Right renal cortex interstitium (tissue), 3 donors: Measurements from ENCODE around the gene ITGBL1. TPM values are rescaled to one million over a fixed set of nuclear protein-coding genes. Genes with fewer than 3 reads are reported as not detected.
"Not testable (repeated sequence)": the region's sequence is repeated elsewhere in the genome, so short reads cannot be mapped to it uniquely, and the experiment has no call there.

Experiments used
- DNase-seq, 3 donors: peaks; one replicate each; pipeline ENCODE4 v3.0.0-alpha.2; 2013; ENCODE audit warnings: low read depth in 3 of 3, low spot score in 2 of 3
- polyA plus RNA-seq, 3 donors: library from polyadenylated mRNA; unstranded; fragments of 120-200 nt; gene quantifications; one replicate each; pipeline ENCODE4 v1.2.1, GENCODE V29; 2013; ENCODE audit not compliant: insufficient read length in 3 of 3

ITGBL1 gene
- polyA plus RNA-seq, 3 donors: 0.55 to 0.93 (median 0.69) TPM

DNA sequence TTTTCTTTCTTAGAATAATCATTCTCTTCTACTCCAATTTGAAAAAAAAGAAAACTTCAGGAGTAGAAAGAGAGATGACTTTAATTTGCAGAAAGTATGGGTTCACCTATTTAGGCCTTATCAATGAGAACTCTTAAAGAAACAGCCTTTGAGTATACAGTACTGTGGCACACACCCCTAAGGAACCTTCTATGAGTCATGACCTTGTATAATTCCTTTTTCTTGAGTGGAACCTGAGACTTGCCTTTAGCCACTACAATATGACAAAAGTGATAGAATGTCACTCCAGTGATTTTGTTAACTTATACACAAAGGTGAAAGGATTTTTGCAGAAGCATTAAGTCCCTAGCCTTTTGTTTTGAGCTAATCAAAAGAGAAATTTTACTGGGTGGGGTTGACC, 58.7 kb downstream of the ITGBL1 start:
- DNase-seq: no peak

- no peak for DNase-seq
These were observed 59.3 kb downstream of the ITGBL1 start for GRCh38 chr13:101511766-101512165.

DNA sequence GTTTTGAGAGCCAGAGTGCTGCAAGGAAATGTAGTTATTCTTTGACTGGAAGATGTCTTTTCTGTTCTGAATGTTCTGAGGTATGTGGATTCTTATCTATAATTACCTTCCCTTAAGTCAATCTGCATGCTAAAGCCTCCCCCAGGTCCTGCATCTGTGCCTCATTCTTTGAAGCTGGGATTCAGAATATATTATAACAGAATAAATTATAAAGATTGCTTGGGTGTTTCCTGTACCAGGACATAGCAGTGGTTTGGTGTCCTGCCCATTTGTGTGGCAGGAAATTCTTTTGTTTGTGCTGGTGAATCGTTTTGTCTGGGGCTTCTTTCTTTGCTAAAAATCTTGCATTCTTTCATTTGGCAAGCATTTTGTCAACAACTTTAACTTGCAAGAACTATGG, 60.2 kb downstream of the ITGBL1 start:
- DNase-seq: no peak

GRCh38 chr13:101514100-101514499, 61.6 kb downstream of the ITGBL1 start:
- no peak for DNase-seq

DNA sequence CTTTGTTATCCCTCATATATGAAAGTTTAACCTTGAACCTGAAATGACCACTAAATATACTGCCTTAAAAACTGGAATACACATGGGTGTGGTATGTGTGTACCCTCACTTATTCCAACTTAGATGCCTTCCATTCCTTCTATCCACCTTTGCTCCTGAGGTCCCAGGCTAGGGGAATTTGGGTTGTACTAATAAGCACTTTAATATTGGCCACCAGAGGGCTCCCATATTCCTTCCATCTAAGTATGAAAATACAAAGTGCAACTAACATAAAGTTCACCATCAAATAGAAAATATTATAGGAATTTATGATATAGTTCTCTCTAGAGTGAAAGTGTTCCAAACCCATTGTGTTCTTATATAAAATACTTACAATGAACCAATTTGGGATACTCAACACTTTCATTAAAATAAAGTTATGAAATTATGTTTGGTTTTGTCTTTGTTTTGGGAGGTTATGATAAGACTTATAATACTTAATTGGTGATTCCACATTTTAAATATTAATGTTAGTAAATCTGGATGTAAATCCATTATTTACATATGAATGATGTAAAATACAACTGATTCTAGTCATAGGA, 62.3 kb downstream of the ITGBL1 start:
- DNase-seq: peak in 1 of 3 donors; percentile 19

- DNase-seq: no peak
These were observed 63.0 kb downstream of the ITGBL1 start for GRCh38 chr13:101515504-101515903.

DNA sequence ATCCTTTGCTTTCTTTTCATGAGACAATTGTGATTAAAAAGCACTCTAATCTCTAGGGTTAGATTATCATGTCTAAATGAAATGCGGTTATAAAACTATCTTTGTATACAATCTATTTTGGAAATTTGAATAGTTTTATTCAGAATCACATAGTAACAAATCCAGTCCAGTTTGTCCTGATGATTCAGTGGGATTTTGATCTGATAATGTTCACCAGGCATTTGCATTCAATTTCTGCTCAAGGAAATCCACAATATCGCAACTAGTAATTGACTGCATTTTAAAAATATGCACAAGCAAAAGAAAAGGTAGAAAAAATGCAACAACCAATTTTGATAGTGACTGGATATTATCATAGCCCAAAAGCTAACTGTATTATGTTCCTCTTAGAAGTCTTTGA, 63.8 kb downstream of the ITGBL1 start:
- DNase-seq: no peak

GRCh38 chr13:101520672-101521071, 68.2 kb downstream of the ITGBL1 start:
- DNase-seq: no peak

- no peak for DNase-seq
These were observed 68.9 kb downstream of the ITGBL1 start for GRCh38 chr13:101521371-101521770.

- no peak for DNase-seq
These were observed 70.1 kb downstream of the ITGBL1 start for GRCh38 chr13:101522607-101523006.

GRCh38 chr13:101523154-101524131, 71.0 kb downstream of the ITGBL1 start:
- no peak for DNase-seq

DNA sequence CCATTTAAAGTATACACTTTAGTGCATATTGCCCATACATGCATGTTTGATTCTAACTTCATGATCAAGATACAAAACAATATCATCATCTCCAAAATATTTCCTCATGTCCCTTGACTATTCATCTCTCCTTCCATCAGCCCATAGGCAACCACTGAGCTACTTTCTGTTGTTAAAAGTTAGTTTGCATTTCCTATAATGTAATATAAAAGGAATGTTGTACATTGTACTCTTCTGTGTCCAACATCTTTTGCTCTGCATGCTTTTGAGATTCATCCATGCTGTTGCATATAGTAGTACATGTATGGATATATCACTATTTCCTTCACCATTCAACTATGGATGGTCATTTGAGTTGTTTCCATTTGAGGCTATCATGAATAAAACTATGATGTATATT, 74.7 kb downstream of the ITGBL1 start:
- DNase-seq: no peak

- no peak for DNase-seq
These were observed 76.9 kb downstream of the ITGBL1 start for GRCh38 chr13:101529422-101529821.

DNA sequence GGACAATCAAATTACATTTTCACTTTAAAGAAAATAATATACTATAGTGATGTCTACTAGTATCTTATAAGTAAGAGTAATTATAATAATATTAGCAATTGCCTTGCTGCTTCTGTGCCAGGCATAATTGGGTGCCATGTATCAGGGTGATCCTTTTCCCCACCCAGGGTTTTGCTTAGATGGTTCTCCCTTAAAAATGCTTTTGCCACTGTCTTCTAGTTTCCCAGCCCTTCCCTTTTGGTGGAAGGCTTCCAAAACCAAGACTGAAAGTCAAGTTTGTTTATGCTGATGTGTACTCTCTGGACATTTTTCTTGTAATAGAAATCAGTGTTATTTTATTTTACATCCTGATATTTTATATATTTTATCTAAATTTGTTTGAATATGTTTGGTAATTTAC, 77.8 kb downstream of the ITGBL1 start:
- no peak for DNase-seq

DNA sequence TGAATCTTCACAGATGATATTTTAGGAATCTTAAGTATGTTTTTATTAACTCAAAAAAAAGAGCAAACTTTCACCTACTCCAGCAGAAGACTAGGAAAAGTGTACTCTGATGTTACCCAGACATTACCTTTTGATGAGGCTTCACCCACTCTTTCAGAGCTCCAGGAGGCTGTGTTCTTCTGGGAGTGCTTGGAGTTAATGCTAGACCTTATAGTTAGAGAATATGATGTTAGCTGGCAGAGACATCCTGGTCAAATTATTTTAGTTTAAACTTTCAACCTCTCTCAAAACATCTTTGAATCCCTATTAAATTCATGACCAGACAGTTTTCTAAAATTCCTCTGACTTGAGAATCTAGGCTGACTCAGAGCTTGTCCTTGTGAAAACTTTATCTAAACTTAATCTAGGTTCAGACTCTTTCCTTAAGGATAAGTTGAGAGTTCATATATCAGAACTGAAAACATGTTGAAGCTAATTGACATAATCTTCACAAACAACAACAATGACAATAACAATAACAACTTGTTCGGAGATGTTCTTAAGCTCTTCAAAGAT, 82.8 kb downstream of the ITGBL1 start:
- no peak for DNase-seq

DNA sequence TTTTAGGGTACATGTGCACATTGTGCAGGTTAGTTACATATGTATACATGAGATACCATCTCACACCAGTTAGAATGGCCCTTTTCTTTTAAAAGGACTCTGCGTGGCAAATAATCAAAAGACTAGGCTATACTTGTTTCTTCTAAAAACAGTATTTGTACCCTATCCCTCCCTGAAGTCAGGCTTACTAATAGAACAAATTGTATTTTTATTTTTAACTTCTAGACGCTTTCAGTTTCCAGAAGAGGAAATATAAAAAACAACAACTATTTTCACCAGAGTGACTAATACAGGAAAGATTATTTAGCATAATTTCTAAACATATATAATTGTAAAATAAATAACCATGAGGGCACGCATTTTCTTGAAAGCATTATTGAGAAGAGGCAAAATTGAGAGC, 83.6 kb downstream of the ITGBL1 start:
- no peak for DNase-seq

DNA sequence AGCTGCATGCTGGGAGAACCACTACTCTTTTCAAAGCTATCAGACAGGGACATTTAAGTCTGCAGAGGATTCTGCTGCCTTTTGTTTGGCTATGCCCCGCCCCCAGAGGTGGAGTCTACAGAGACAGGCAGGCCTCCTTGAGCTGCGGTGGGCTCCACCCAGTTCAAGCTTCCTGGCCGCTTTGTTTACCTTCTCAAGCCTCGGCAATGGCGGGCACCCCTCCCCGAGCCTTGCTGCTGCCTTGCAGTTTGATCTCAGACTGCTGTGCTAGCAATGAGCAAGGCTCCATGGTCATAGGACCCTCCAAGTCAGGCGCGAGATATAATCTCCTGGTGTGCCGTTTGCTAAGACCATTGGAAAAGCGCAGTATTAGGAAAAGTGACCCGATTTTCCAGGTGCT, 92.1 kb downstream of the ITGBL1 start:
- DNase-seq: not testable (repeated sequence)

- no peak for DNase-seq
These were observed 92.5 kb downstream of the ITGBL1 start for GRCh38 chr13:101544979-101545378.

GRCh38 chr13:101545521-101545920, 93.0 kb downstream of the ITGBL1 start:
- DNase-seq: no peak

DNA sequence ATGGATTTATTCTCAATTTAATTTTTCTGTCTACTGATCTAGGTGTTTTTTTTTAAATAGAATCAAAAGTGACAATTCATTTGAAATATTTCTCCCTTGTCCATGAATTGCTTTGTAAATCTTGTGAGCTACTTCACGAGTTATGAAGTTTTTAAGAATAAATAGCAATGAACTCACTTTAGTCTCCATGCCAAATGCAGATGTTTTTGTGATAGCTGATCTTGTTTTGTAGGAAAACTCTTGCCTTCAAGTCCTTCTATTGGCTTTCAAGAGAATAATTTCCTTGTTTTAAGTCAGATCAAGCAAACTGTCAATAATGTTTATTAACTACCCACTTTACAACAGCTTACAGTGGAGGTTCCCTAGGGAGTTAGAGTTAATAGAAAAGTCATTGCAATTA, 99.8 kb downstream of the ITGBL1 start:
- no peak for DNase-seq

- DNase-seq: no peak
These were observed 100.3 kb downstream of the ITGBL1 start for GRCh38 chr13:101552786-101553185.
